Endothelial cell (in vitro differentiated cells): ENCODE measurements around the gene PDE3A. TPM values are rescaled to one million over a fixed set of nuclear protein-coding genes. Genes with fewer than 3 reads are reported as not detected.

ENCODE experiments used
- DNase-seq: peaks from one replicate; pipeline ENCODE4 v3.0.0; 2021; ENCODE audit warnings: low spot score
- H3K27ac Mint-ChIP-seq: one replicate; pipeline ENCODE4 v1.8.0; 2021; ENCODE audit warnings: mixed read lengths, inconsistent platforms; ENCODE audit not compliant: unreplicated experiment
- H3K27me3 Mint-ChIP-seq: one replicate; pipeline ENCODE4 v1.8.0; 2021; ENCODE audit warnings: mild to moderate bottlenecking, moderate library complexity, mixed read lengths, inconsistent platforms; ENCODE audit not compliant: unreplicated experiment
- H3K36me3 Mint-ChIP-seq: one replicate; pipeline ENCODE4 v1.8.0; 2021; ENCODE audit warnings: mild to moderate bottlenecking, low read depth, mixed read lengths, inconsistent platforms; ENCODE audit not compliant: unreplicated experiment
- H3K4me1 Mint-ChIP-seq: one replicate; pipeline ENCODE4 v1.8.0; 2021; ENCODE audit warnings: mild to moderate bottlenecking, mixed read lengths, inconsistent platforms; ENCODE audit not compliant: unreplicated experiment
- H3K4me3 Mint-ChIP-seq: one replicate; pipeline ENCODE4 v1.8.0; 2021; ENCODE audit warnings: mild to moderate bottlenecking, mixed read lengths, inconsistent platforms; ENCODE audit not compliant: unreplicated experiment
- H3K9me3 Mint-ChIP-seq: one replicate; pipeline ENCODE4 v1.8.0; 2021; ENCODE audit warnings: mixed read lengths, inconsistent platforms; ENCODE audit not compliant: unreplicated experiment
- CTCF ChIP-seq: fragments of 200-600 bp; sonication (generic); IDR thresholded peaks from one replicate; pipeline ENCODE4 v1.5.0; 2021; ENCODE audit warnings: antibody characterized with exemption; ENCODE audit not compliant: unreplicated experiment
- total RNA-seq: library from RNA; stranded (reverse); fragmentation: NEBNext Ultra II Directional; extraction: Animal tissue kit (Norgen Biotek cat#: 25700); gene quantifications from one replicate; pipeline ENCODE4 v1.2.1, GENCODE V29; 2021; ENCODE audit not compliant: unreplicated experiment

The PDE3A gene
- total RNA-seq, 1 donor from 2014 or later, result 0.97 TPM

- Mint-ChIP-seq H3K9me3 (no peaks in the 10 kb centered on the region), H3K27me3 (no peaks in the 10 kb centered on the region), H3K36me3 (no peaks in the 10 kb centered on the region), H3K27ac (no peak overlapping the region), H3K4me1 (peaks cover 5% of the 10 kb centered on the region), H3K4me3 (no peak overlapping the region)
- no peak for TF ChIP-seq CTCF
- DNase-seq, result no peak
These were observed 119.2 kb downstream of the PDE3A start for GRCh38 chr12:20487519-20487918.

GRCh38 chr12:20489645-20490044, 121.3 kb downstream of the PDE3A start:
- H3K4me3 Mint-ChIP-seq, result no peak overlapping the region
- peaks cover 5% of the 10 kb centered on the region for H3K4me1 Mint-ChIP-seq
- H3K27ac Mint-ChIP-seq, result no peak overlapping the region
- H3K9me3 Mint-ChIP-seq, result no peaks in the 10 kb centered on the region
- no peaks in the 10 kb centered on the region for H3K27me3 Mint-ChIP-seq
- no peak for TF ChIP-seq CTCF
- no peak for DNase-seq
- H3K36me3 Mint-ChIP-seq, result no peaks in the 10 kb centered on the region

- Mint-ChIP-seq H3K27ac (no peak overlapping the region), H3K4me1 (peaks cover 5% of the 10 kb centered on the region), H3K4me3 (no peak overlapping the region), H3K36me3 (no peaks in the 10 kb centered on the region), H3K27me3 (no peaks in the 10 kb centered on the region), H3K9me3 (no peaks in the 10 kb centered on the region)
- no peak for DNase-seq
- no peak for TF ChIP-seq CTCF
These were observed 121.9 kb downstream of the PDE3A start for GRCh38 chr12:20490213-20490612.

GRCh38 chr12:20491290-20491689, 123.0 kb downstream of the PDE3A start:
- Mint-ChIP-seq H3K27me3 (no peaks in the 10 kb centered on the region), H3K4me1 (peaks cover 5% of the 10 kb centered on the region), H3K4me3 (no peak overlapping the region), H3K36me3 (no peaks in the 10 kb centered on the region), H3K9me3 (no peaks in the 10 kb centered on the region), H3K27ac (no peak overlapping the region)
- DNase-seq, result no peak
- no peak for TF ChIP-seq CTCF

- peak overlapping the region; percentile 27 for H3K27ac Mint-ChIP-seq
- no peak overlapping the region for H3K4me3 Mint-ChIP-seq
- H3K4me1 Mint-ChIP-seq, result peaks cover 5% of the 10 kb centered on the region
- H3K27me3 Mint-ChIP-seq, result no peaks in the 10 kb centered on the region
- H3K36me3 Mint-ChIP-seq, result no peaks in the 10 kb centered on the region
- no peak for DNase-seq
- no peak for TF ChIP-seq CTCF
- no peaks in the 10 kb centered on the region for H3K9me3 Mint-ChIP-seq
These were observed 124.0 kb downstream of the PDE3A start for GRCh38 chr12:20492251-20492760.
